ENCODE data around the gene TMEM132D. TPM values are rescaled to one million over a fixed set of nuclear protein-coding genes. Genes with fewer than 3 reads are reported as not detected.

TMEM132D gene
- polyA plus RNA-seq, 4 donors: 1.3 to 3.5 (median 1.7) TPM

DNA sequence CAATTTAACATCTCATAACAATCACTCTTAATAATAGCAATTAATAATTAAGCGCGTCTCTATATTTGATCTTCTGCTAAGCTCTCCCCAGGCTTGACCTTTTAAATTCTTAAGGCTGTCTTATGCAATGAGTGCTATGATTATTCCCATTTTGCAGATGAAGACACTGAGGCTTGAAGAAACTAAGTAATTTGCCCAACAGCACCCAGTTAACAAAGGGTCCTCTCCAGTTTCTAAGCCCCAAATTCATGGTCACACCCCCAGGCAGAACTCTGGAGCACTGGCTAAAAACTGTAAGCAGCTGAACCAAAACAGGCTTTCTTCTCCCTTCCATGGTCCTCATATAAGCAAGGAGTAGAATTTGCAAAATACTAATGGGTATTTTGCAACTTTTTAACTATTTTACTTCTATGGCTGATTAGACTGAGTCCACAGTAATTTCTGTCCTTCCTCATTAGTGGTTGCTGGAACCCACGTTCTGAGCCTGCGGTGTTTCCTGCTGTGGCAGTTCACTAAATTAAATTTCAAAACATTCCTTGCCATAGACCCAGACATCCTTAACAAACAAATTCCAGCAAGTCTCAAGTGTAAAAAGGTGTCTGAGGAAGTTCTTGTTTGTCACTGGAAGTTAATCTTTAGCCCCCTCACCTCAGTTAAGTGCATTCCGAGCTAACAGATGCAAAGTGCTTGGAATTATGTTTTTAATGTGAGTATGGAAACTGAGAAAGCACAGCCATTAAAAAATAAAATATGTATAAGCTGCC, 76.5 kb downstream of the TMEM132D start:
- DNase-seq (ENCODE audit: low read depth in 4 of 4, low spot score in 3 of 4): no peak

DNA sequence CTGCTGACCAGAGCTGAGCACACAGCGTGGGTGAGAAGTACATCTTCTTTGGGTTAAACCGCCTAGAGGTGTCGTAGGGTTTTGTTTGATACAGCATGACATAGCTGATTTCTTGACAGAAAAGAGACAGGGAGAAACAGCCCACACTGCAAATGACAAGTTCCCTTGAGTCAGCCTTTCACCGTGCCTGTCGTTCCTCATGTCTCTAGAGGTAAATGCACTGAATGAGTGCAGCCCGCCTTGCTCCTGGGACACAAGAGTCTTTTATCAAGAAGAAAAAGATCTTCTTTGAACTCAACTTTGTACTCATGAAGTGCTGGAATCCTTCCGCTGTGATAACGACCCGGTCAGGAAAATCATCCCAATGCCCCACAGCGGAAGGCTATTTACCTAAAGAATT, 77.6 kb downstream of the TMEM132D start:
- no peak for DNase-seq (ENCODE audit: low read depth in 4 of 4, low spot score in 3 of 4)

DNA sequence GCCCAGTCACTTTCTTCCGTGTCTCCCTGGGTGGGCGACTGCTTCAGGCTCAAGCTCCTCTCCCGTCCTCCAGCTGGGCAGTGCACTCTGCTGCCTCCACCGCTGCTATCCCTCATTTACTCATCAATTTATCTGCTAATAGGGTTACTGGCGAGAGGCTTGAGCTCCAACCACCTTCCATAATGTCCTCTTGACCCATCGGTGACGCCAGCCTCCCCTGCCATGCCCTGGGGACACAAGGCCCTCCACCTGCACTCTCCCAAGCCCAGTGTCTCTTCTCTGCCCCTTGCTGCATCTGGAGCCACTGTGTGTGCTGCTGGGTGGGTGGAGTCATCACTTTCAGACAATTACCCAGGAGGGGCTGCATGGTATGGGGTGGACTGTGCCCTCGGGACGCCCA, 78.5 kb downstream of the TMEM132D start:
- DNase-seq (ENCODE audit: low read depth in 4 of 4, low spot score in 3 of 4): no peak

DNA sequence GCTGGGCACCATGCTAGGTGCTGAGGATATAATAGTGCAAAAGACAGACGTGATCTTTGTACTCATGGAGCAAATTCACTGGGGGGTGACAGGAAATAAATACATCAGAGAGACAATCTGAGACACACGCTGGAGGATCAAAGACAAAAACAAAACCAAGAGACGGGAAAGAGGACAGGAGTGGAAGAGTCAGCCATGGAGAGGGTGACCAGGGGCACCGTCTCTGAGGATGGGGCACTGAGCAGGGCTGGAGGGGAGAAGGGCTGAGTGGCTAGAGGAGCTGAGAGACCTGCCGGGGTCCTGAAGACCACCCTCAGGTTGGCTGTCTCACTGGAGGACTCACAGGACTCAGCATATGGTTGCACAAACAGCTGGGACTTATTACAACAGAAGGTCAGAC, 81.9 kb downstream of the TMEM132D start:
- DNase-seq (ENCODE audit: low read depth in 4 of 4, low spot score in 3 of 4): no peak

DNA sequence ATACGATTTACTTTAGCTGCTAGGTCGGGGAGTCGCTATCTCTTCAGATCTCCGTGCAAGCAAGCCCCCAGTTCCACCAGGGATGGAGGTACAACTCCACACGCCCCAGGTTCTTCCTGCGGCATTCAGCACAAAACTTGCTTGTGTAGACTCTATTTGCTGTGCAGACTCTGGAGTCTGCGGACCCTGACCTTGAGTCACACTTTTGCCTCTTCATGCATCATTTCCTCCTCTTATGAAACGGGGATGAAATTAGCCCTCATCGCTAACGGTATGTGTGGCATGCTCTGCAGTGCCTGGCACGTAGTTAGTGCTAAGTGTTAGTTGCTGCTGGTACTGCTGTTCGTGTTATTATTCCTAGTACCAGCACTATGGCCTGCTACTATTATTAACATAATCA, 84.4 kb downstream of the TMEM132D start:
- DNase-seq (ENCODE audit: low read depth in 4 of 4, low spot score in 3 of 4): no peak

DNA sequence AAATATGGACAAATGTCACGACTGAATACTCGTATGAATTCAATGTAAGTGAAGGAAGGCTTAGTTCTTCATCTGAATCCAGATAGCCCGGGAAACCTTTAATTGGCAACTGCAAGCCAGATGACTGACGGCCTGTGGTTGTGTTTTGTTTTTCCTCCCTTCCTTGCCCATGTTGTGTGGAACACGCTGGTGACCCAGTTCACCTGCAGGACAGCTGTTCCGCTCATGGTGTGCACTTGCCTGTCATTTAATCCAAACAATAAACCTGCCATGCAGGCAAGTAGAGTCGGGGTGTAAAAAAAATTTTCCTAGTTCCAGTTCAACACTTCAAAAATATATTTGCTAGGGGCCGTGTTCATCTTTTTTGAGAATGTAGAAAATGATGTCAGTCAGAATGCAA, 88.0 kb downstream of the TMEM132D start:
- peak in 1 of 4 donors; percentile 12 for DNase-seq (ENCODE audit: low read depth in 4 of 4, low spot score in 3 of 4)

DNA sequence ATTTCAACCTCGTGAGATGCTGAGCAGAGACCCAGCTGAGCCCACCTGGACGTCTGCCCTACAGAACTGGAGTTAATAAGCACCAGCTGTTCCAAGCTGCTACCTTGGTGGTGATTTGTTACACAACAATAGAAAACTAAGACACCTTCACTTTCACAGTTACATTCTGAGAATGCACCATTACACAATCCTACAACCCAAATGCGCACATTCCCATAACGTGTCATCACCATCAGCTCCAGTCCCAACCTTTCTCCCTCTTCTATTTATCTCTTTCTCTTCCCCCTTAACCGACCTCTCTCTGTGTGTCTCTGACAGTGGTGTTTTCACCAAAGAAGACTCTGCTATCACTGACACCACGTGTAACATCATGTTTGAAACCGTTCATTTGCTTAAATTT, 91.9 kb downstream of the TMEM132D start:
- DNase-seq (ENCODE audit: low read depth in 4 of 4, low spot score in 3 of 4): no peak

DNA sequence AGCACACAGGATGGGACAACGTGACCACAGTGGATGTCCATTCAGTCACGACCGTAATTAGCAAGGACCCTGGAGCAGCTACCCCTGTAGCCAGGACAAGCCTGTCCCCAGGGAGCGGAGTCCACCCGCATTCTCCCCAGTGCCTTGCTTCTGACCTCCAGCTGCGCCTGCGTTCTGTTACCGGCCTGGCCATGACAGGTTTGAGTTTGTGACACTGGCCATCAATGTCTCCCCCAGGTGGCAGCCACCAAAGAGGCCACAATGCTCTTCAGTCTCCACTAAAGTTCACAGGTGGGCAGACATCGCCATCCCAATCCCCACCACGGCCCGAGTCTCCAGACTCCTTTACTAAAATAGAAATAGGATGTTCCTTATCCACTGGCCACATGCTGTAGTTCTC, 96.7 kb downstream of the TMEM132D start:
- no peak for DNase-seq (ENCODE audit: low read depth in 4 of 4, low spot score in 3 of 4)

DNA sequence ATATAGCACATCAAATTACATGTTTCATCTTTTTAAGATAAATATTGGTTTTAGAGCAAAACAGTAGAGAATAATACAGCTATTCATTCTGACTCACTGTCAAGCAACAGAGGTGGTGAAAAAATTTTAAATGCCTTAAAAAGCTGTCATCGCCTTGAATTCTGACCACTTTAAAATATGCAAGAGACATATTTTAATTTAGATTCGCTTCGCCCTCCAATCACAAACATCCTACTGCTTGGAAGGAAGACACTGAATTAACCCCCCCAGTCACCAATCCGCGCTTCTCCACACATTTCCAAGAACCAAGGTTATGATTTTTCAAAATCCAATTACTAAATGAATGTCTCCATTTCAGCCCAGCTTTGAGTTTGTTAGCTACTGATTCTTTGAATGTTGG, 112.4 kb downstream of the TMEM132D start:
- DNase-seq (ENCODE audit: low read depth in 4 of 4, low spot score in 3 of 4): no peak

DNA sequence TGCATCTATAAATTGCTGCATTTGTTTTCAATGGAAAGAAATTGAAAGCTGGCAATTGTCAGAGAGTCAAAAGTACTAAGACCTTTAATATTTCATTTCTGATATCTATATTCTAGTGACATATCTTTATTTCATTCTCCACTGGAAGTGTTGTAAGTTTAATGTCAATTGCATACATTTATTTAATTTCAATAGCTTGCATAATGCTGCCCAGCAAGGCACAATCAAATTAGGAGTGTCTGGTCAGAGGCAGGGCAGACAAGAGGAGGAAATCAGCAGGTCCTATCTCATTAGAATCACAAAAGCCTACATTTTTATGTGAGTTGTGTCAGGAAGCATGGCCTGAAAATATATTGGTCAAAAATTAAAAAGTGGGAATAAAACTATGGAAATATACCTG, 112.9 kb downstream of the TMEM132D start:
- DNase-seq (ENCODE audit: low read depth in 4 of 4, low spot score in 3 of 4): no peak

DNA sequence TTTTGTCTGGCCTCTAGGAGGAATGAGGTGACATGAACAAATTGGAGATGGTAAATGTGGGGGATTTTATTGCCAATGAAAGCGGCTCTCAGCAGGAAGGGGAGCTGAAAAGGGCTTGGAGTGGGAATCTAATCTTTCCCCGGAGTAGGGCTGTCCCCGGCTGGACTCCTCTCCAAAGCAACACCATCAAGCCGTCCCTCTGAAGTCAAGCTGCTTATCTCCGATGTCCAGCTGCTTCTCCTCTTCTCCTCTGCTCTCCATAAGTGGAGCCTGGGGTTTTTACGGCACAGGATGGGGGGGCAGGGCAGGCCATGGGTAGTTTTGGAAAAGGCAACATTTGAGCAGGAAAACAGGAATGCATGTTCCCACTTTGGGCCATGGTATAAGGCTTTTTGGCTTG, 113.5 kb downstream of the TMEM132D start:
- no peak for DNase-seq (ENCODE audit: low read depth in 4 of 4, low spot score in 3 of 4)

DNA sequence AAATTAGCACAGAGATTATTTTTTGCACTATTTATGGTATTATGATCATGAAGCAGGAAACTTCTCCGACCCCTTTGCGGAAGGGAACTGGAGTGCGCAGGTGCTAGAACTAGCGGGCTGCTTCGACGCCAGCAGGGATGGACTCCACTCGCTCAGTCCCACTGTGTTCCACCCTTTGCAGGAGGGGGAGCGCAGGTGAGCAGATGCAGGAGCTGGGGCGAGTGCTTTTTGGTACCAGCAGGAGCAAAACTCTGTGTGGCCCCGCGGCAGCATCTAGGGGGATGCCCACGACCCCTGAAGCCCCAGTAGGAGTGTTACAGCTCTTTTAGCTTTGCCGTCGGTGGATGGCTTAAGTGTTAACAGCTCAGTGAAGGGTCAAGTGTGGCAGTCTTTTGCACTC, 113.9 kb downstream of the TMEM132D start:
- no peak for DNase-seq (ENCODE audit: low read depth in 4 of 4, low spot score in 3 of 4)

DNA sequence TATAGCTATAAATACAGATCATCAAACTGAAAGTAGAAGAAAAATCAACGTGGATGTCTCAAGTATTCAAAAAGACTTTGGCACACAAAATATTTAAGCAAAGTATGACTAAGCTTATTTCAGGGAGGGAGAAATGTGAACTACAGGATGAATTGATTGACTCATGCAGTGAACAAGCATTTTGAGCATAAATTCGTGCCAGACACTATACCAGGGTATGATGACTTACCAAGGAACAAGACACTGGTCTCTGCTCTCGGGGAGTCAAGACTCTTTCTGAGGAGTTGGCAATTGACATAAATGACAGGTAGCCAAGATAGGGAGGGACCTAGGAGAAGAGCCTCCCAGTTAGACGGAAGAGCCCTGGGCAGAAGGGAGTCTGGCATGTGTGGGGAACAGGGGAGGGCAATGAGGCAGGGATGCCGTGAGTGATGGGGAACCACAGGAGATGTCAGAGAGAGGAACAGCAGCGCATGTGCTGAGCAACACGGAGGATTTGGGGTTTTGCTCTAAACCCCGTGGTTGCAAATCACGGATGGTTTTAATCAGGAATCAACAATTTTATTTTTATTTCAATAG, 115.2 kb downstream of the TMEM132D start:
- no peak for DNase-seq (ENCODE audit: low read depth in 4 of 4, low spot score in 3 of 4)

DNA sequence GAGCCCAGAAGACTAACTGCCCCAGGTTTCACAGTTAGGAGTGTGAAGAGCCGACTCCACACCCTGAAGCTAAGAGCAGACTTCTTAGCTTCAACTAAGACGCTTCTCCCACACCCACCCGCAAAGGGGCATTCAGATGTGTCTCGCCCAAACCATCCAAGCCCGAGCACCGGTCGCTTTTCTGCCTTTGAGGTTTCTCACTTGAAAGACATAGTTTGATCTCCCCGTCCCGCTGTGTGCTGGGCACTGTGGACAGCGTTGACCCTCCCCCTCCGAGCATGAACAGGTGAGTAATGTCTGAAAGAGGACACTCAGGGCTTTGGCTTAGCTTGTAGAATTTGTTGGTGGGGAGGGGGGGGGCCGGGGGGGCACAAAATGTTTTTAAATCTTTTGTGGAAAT, 123.8 kb downstream of the TMEM132D start:
- DNase-seq (ENCODE audit: low read depth in 4 of 4, low spot score in 3 of 4): no peak

DNA sequence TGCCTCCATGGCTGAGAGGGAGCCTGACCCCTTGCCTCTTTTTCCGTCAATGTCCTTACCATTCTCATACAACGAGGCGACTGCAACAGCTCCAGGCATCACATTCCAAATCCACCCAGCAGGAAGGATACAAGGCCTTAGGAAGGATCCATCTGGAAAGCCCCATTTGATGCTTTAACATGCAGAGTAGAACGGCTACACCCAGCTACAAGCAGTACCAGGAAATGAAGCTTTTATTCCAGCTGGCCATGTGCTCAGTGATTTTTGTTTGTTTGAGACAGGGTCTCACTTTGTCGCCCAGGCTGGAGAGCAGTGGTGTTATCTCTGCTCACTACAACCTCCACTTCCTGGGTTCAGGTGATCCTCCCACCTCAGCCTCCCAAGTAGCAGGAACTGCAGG, 124.8 kb downstream of the TMEM132D start:
- no peak for DNase-seq (ENCODE audit: low read depth in 4 of 4, low spot score in 3 of 4)

DNA sequence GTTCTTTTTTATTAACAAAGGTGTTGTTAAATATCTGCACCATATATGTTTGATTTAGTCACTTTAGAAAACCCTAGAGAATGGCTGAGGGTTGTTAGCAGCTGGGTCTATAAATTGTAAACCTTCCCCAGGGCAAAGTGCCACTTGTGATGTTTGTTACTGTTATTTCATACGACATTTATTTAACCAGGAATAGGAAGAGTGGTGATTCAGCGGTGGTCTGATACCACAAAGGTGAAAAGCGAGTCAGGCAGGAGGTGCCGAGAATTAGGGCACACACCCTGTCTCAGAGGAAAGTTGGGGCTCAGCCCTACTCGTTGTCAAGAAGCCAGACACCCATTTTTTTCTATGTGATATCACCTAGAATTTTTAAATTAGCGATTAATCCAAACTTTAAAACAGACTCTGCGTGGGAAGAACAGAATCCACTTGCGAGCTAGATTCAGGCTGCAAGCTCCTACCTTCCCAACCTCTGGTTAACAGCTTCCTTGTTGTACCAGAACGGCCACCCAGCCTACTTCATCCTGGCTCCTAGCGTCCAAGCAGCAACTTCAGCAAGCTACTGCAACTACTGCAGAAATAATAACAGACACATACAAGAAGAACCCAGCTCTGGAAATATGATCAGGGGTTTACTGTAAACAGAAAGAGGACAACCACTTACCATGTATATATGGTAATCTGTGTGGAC, 126.7 kb downstream of the TMEM132D start:
- DNase-seq (ENCODE audit: low read depth in 4 of 4, low spot score in 3 of 4): no peak

DNA sequence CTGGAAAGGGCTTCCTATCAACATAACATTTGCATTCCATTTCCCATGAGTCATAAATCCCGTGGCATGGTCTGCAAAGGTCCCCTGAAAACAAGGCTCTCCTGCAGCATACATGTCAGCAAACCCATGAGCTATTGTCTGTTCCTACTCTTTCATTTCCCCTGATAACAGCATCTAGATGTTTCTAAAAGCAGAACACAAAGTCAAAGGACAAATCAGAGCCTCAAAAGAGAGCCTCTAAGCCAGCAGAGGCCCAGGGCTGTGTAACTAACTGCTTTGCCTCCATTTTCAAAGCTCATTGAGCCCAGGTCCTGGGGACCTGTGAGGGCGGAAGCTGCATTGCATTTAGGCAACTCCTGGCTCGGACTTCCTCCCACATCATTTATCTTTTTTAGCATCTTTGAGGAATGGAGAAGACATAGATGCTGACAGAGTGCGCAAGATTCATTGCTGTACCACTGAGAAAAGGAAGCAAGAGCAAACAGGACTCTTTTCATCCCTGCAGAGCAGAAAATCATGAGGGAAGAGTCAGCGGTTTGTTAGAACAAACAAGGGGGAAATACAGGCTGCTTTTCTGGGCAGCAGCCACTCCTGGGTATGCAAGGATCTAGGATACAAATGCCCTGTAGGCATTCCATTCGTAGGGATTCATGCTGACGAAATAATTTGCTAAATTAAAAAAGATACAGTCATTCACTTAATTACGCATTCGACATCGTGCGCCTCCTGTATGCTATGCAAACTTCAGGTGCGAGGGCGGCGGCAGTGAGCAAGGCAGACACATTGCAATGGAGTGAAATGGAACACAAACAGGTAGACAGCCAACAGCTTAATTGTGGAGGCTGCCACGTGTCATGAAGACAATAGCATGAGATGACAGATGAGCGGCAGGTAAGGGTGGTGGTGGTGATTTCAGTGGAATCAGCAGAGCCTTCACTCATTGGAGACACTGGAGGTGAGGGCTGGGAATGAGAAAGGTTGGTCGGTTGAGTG, 131.0 kb downstream of the TMEM132D start:
- DNase-seq (ENCODE audit: low read depth in 4 of 4, low spot score in 3 of 4): no peak

DNA sequence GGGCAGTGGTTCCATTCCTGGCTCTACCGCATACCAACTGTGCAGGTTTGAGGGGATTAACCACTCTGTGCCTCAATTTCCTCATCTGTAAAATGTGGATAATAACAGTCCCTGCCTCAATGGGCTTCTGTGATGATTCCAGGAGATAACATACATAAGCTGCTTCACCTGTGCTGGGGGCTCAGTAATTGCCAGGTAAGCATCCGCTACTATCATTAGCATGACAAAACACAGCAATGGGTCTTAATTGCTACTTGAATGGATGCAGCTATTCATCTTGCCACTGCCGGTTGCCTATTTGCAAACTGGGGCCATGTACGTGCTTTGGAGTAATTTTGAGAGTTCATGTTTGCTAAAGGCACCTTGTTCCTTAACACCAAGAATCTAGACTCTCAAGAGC, 132.6 kb downstream of the TMEM132D start:
- no peak for DNase-seq (ENCODE audit: low read depth in 4 of 4, low spot score in 3 of 4)

DNA sequence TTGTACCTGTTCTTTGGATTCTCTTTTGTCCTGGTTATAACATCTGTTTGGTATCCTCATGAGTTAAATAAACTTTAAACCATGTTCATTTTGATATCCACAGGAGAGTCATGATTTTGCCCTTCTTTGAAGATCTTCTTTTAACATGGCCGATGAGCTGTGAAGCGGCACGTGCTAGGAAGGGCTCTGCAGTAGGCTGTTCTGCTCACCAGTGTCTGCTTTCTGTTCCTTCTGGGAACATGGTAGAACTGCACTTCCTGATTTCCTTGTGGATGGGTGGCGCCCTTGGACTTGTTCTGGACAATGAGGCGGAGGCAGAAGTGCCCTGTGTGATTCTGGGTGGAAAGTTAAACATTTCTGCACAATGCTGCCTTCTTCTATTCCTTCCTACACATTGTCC, 138.1 kb downstream of the TMEM132D start:
- DNase-seq (ENCODE audit: low read depth in 4 of 4, low spot score in 3 of 4): no peak

DNA sequence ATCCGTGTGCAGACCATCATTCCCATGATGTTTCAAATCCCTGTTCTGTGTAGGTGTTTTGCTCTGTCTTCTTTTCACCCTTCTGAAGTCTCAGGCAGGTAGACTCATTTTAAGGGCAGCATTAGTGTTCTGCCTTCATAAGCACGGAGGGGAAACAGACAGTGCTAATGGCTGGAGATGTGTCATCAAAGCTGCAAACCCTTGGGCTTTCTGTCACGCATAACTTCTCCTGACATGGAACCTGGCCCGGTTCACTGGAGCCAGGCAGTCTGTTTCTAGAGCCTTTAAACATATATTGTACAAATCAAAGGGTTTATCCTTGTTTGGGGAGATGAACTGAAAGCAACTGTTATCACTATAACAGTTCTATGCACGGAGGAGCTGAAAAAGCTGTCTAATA, 141.4 kb downstream of the TMEM132D start:
- peak in 2 of 4 donors; percentile 8 to 37 for DNase-seq (ENCODE audit: low read depth in 4 of 4, low spot score in 3 of 4)

DNA sequence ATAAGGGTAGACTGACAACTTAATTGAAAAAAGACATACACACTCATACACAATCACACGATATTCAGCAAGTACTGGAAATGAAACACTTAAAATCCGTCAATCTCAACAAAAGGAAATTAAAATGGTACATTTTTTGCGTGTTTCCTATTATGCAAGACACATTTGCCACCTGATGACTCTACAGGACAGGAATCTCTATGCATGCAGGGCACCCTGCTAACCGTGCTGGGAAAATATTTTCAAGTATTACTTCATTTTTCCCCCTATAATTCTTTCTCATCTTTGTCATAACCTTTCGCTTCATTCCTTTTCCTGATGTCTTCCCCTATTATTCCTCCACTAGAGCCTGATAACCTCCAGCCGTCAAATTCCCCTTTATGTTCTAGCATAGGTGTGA, 150.2 kb downstream of the TMEM132D start:
- no peak for DNase-seq (ENCODE audit: low read depth in 4 of 4, low spot score in 3 of 4)
